Measurements from ENCODE around the gene TWNK.

Gene TWNK

GRCh38 chr10:101019440-101019703 is 32.0 kb downstream of the TWNK start:
- TF ChIP-seq WT1 (tag by site-specific recombination; IDR thresholded peaks at IDR 0.05): no peak
- 0 out of 2 replicates have a peak, but pooled peaks have one; percentile 20 for TF ChIP-seq ZNF366 (tag by site-specific recombination; conservative IDR thresholded peaks at IDR 0.05)
- TF ChIP-seq ZXDB (tag by site-specific recombination; IDR thresholded peaks at IDR 0.05): no peak
- TF ChIP-seq PRDM4 (tag by site-specific recombination; IDR thresholded peaks at IDR 0.05): no peak
- no peak for TF ChIP-seq ZBTB7A (tag by site-specific recombination; IDR thresholded peaks at IDR 0.05; ENCODE audit: low read depth)
- TF ChIP-seq ZNF157 (tag by site-specific recombination; IDR thresholded peaks at IDR 0.05): no peak
- no peak for TF ChIP-seq SALL2 (tag by site-specific recombination; IDR thresholded peaks at IDR 0.05; ENCODE audit: borderline replicate concordance)
- TF ChIP-seq ZNF341 (tag by site-specific recombination; IDR thresholded peaks at IDR 0.05; ENCODE audit: low read depth): no peak
- TF ChIP-seq EGR2 (tag by site-specific recombination; IDR thresholded peaks at IDR 0.05; ENCODE audit: low read depth): peak; percentile 25; the same call in 1 of the 2 replicates
- TF ChIP-seq ZNF169 (tag by site-specific recombination; IDR thresholded peaks at IDR 0.05): no peak
- TF ChIP-seq ZNF398 (tag by site-specific recombination; IDR thresholded peaks at IDR 0.05): no peak
- peak; percentile 89 for TF ChIP-seq ZNF513 (tag by site-specific recombination; IDR thresholded peaks at IDR 0.05)
- Histone ChIP-seq H3K4me1 (ENCODE audit: control insufficient read depth, insufficient read depth, low read length) (no peaks in the 10 kb centered on the region; the same call in 1 of the 2 replicates), H3K4me3 (ENCODE audit: low read depth, low read length) (no peak overlapping the region), H3K36me3 (ENCODE audit: control insufficient read depth in 2 of 2, insufficient read depth in 1 of 2, low read length in 2 of 2) (no peaks in the 10 kb centered on the region), H3K27ac (ENCODE audit: extremely low read depth, low read depth, low read length) (no peak overlapping the region), H3K9me3 (ENCODE audit: control insufficient read depth, insufficient read depth, low read depth, low read length) (no peaks in the 10 kb centered on the region)
- CTCF ChIA-PET: interaction anchor here (0.5 to 7.2 kb wide), 23 partner anchors 10 to 1081 kb away, joined by 3 to 274 read pairs (median 6); partner anchors contain the start of genes KAZALD1, LZTS2, MRPL43 and PDZD7
- POLR2A ChIA-PET: interaction anchor here (0.7 to 1.7 kb wide), 3 partner anchors 12 to 72 kb away, joined by 3 to 9 read pairs (median 6); partner anchors contain the start of genes PDZD7 and SFXN3

GRCh38 chr10:101020427-101021075 is 33.2 kb downstream of the TWNK start:
- CTCF ChIA-PET: interaction anchor here (0.6 to 7.2 kb wide), 6 partner anchors 9 to 122 kb away, joined by 3 to 274 read pairs (median 36); partner anchors contain the start of genes KAZALD1, LZTS2, MRPL43 and PDZD7

More at GRCh38 chr10:101020427-101021075, 33.2 kb downstream of the TWNK start:
- no peak overlapping the region for H3K27ac ChIP-seq (ENCODE audit: extremely low read depth, low read depth, low read length)
- POLR2A ChIA-PET: no interaction called here
- H3K9me3 ChIP-seq (ENCODE audit: control insufficient read depth, insufficient read depth, low read depth, low read length): no peaks in the 10 kb centered on the region
- H3K4me1 ChIP-seq (ENCODE audit: control insufficient read depth, insufficient read depth, low read length): no peaks in the 10 kb centered on the region; the same call in 1 of the 2 replicates
- no peak overlapping the region for H3K4me3 ChIP-seq (ENCODE audit: low read depth, low read length)
- H3K36me3 ChIP-seq (ENCODE audit: control insufficient read depth in 2 of 2, insufficient read depth in 1 of 2, low read length in 2 of 2): no peaks in the 10 kb centered on the region
- no peak for TF ChIP-seq ZSCAN23 (tag by site-specific recombination; IDR thresholded peaks at IDR 0.05)
- TF ChIP-seq ZNF76 (tag by site-specific recombination; IDR thresholded peaks at IDR 0.05; ENCODE audit: borderline replicate concordance, low read depth): no peak
- TF ChIP-seq ZNF473 (tag by site-specific recombination; IDR thresholded peaks at IDR 0.05): no peak
- TF ChIP-seq ZBTB8A (tag by site-specific recombination; IDR thresholded peaks at IDR 0.05): no peak
- no peak for TF ChIP-seq GLI2 (tag by site-specific recombination; IDR thresholded peaks at IDR 0.05; ENCODE audit: borderline replicate concordance, low read depth)
- TF ChIP-seq ZNF214 (tag by site-specific recombination; IDR thresholded peaks at IDR 0.05; ENCODE audit: borderline replicate concordance): no peak
- no peak for TF ChIP-seq ZNF362 (tag by site-specific recombination; IDR thresholded peaks at IDR 0.05)
- no peak for TF ChIP-seq ZNF10 (tag by site-specific recombination; IDR thresholded peaks at IDR 0.05)
- no peak for TF ChIP-seq ZFP37 (tag by site-specific recombination; IDR thresholded peaks at IDR 0.05)
- no peak for TF ChIP-seq ZSCAN16 (tag by site-specific recombination; IDR thresholded peaks at IDR 0.05)
